CD4-positive, alpha-beta T cell treated with Interleukin-10 for 1 hour (primary cell): ENCODE data around the gene KRTAP4-6.
"Not testable (repeated sequence)": the region's sequence is repeated elsewhere in the genome, so short reads cannot be mapped to it uniquely, and the experiment has no call there.

Experiments
- DNase-seq: peaks from one replicate; pipeline ENCODE4 v3.0.0-alpha.2; 2020

KRTAP4-6 gene

DNA sequence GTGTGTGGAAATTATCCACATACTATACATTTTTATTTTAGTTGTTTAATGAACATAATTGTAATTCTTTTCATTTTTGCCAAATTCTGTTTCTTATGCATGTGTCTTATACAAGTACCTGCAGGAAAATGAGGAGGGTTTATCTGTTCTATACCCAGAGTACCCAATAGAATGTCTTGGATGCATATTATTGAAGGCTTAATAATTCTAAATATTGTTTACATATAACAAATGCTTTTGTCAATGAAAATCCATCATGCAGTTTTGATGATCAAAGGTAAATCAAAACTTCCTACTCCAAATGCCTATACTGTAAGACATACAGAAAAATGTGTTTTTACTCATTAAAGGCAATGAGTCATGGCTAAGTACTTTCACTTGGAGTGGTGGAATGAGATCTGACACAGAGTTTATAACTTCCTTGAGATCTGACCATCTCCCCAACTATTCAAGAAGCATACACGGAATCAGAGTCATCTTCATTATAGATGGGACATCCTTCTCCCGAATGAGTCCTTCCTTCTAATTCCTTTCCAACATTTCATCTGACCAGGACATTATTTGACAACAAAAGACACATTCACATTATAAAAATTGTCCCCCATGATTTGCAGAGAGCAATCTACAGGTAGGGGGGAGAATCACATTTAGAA, 35.8 kb downstream of the KRTAP4-6 start:
- DNase-seq: not testable (repeated sequence)

GRCh38 chr17:41103896-41104295, 36.4 kb downstream of the KRTAP4-6 start:
- DNase-seq: no peak

DNA sequence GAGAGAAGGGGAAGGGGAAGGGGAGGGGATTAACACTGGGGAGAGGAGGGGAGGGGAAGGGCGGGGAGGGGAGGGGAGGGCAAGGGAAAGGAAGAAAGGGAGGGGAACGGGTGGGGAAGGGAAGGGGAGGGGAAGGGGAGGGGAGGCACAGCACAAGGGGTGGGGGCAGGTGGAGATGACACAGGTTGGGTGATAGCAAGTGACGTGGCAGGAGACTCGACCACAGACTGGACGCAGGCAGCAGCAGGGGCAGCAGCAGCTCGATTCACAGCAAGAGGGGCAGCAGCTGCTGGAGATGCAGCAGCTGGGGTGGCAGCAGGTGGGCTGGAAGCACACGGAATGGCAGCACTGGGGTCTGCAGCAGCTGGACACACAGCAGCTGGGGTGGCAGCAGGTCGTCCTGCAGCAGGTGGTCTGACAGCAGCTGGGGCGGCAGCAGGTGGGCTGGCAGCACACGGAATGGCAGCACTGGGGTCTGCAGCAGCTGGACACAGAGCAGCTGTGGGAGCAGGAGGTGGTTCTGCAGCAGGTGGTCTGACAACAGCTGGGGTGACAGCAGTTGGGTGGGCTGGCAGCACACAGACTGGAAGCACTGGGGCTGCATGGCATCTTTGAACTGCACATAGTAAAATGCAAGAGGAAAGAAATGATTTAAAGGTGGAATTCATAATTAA, 38.6 kb downstream of the KRTAP4-6 start, which contains the start of gene KRTAP4-16:
Gene KRTAP4-16, minus strand, starts transcription at position 624 of the 674 bp plus-strand sequence. Its CDS starts 0 bp downstream, at position 624.
- no peak for DNase-seq

GRCh38 chr17:41099682-41100480, 40.5 kb downstream of the KRTAP4-6 start:
- not testable (repeated sequence) for DNase-seq

- no peak for DNase-seq
These were observed 41.9 kb downstream of the KRTAP4-6 start for GRCh38 chr17:41098481-41098880.

GRCh38 chr17:41098042-41098441, 42.3 kb downstream of the KRTAP4-6 start, which contains the start of gene KRTAP4-8:
Gene KRTAP4-8 (minus strand): TSS chr17:41098142. CDS start chr17:41098084, 58 bp downstream.
- DNase-seq: no peak

- no peak for DNase-seq
These were observed 44.3 kb downstream of the KRTAP4-6 start for GRCh38 chr17:41096055-41096454.
